SW480 (cell line): ENCODE data around the gene DZANK1.
"Not testable (repeated sequence)": the region's sequence is repeated elsewhere in the genome, so short reads cannot be mapped to it uniquely, and the experiment has no call there.

Experiments
- DNase-seq: peaks from one replicate; pipeline ENCODE4 v3.0.0-alpha.2; 2016; ENCODE audit warnings: low spot score

DZANK1 gene

GRCh38 chr20:18377896-18378481 is 88.8 kb downstream of the DZANK1 start:
- DNase-seq = no peak

GRCh38 chr20:18375551-18375950 is 91.3 kb downstream of the DZANK1 start:
- not testable (repeated sequence) for DNase-seq

GRCh38 chr20:18372296-18372695 is 94.5 kb downstream of the DZANK1 start:
- no peak for DNase-seq

GRCh38 chr20:18364768-18365167 is 102.1 kb downstream of the DZANK1 start:
- DNase-seq = no peak

GRCh38 chr20:18363708-18364107 is 103.1 kb downstream of the DZANK1 start:
- DNase-seq = no peak

- DNase-seq = no peak
These were observed 103.9 kb downstream of the DZANK1 start for GRCh38 chr20:18362916-18363315.

- DNase-seq = no peak
These were observed 105.2 kb downstream of the DZANK1 start for GRCh38 chr20:18361678-18362077.

GRCh38 chr20:18360635-18361034 is 106.2 kb downstream of the DZANK1 start:
- DNase-seq = no peak

GRCh38 chr20:18359854-18360253 is 107.0 kb downstream of the DZANK1 start:
- DNase-seq = no peak

- DNase-seq = not testable (repeated sequence)
These were observed 117.1 kb downstream of the DZANK1 start for GRCh38 chr20:18349749-18350148.
